ENCODE measurements around the gene ZNF225.
"Not testable (repeated sequence)": the region's sequence is repeated elsewhere in the genome, so short reads cannot be mapped to it uniquely, and the experiment has no call there.

Gene ZNF225

DNA sequence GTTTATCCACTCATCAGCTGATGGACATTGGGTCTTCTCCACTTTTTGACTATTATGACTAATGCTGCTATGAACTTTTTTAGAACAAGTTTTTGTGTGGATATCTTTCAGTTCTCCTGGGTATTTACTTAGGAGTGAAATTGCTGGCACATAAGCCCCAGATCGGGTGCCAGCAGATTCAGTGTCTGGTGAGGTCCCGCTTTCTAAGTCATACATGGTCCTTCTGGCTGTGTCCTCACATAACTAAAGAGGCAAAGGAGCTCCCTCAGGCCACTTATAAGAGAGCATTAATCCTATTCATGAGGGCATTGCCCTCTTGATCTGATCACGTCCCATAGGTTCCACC, 51.1 kb downstream of the ZNF225 start:
- no peak for DNase-seq

DNA sequence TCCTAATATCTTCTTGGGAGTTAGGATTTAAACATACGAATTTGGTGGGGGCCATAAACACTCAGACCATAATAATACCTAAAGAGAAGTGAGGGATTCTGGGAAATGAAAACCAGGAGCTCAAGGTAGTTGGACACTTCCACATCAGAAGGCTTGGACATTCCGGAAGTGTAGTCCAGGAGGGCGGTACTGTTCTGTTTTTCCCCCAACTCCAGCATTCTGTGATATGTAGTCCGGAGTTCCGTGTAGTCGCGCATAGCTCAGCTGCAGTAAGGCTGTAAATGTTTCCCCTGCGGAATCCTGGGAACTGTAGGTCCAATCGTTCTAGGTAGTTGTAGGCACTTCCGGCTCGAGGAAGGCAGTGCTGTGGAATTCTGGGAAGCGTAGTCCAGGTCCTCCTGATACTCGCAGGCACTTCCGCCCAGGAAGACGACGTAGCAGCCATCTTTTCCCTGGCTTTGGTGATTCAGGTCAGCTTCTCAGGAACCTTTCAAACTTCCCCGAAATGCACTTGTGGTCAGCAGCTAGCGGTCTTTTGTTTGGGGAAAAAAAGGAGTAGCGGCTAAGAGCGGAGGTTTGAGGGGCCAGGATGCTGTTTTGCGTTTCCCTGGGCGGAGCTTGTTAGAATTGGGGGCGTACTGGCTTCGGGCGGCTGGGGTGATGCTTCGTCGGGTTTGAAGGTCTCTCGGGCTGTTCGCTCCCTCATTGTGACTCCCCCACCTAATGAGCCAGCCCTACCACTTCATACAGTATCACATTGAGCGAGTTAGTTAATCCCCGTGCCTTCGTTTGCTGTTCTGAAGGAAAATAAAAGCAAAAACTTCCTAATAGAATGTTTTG, 51.7 kb downstream of the ZNF225 start, which contains the start of gene ZNF226:
ZNF226 (plus strand) TSS at position 428 of the 840 bp plus-strand sequence. CDS start 4,981 bp downstream, outside the sequence.
- DNase-seq: peak; percentile 90

DNA sequence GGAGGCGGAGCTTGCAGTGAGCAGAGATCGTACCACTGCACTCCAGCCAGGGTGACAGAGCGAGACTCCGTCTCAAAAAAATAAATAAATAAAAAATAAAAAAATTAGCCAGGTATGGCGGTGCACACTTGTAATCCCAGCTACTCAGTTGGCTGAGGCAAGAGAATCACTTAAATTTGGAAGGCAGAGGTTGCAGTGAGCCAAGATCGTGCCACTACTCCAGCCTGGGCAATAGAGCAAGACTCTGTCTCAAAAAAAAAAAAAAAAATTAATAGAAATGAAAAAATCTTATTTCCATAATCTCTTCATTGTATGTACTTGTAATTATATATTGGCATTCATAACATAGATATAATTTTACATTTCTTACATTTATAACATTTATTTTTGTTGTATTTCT, 57.5 kb downstream of the ZNF225 start:
- not testable (repeated sequence) for DNase-seq

DNA sequence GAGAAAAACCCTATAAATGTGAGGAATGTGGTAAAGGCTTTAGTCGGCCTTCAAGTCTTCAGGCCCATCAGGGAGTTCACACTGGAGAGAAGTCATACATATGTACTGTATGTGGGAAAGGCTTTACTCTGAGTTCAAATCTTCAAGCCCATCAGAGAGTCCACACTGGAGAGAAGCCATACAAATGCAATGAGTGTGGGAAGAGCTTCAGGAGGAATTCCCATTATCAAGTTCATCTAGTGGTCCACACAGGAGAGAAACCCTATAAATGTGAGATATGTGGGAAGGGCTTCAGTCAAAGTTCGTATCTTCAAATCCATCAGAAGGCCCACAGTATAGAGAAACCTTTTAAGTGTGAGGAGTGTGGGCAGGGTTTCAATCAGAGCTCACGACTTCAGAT, 63.4 kb downstream of the ZNF225 start:
- DNase-seq: no peak

DNA sequence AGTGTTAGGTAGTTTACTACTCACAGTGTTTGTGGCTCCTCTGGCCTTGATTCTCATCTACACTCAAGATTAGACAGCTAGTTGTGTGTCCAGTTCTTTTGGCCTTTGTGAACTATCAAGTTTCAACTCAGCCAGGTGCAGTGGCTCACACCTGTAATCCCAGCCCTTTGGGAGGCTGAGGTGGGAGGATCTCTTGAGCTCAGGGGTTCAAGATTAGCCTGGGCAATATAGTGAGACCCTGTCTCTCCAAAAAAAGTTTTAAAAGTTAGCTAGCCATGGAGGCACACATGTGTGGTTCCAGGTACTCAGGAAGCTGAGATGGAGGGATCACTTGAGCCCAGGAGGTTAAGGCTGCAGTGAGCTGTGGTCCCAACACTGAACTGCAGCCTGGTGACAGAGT, 67.8 kb downstream of the ZNF225 start:
- DNase-seq: no peak

DNA sequence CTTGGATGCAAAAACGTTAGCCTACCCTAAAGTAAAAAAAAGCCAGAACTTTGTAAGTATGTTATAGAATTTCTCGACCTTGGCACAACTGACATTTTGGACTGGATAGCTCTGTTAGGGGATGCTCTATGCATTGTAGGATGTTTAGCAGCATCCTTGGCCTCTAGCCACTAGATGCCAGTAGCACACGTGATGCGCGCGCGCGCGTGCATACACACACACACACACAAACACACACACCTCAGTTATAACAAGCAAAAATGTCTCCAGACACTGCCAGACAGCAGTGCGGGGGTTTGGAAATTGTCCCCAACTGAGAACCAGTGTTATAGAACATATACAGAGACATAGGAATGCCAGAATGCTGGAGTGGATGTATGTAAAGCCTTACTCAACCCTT, 68.9 kb downstream of the ZNF225 start:
- DNase-seq: no peak
